ENCODE data around the gene LRIG2. TPM values are rescaled to one million over a fixed set of nuclear protein-coding genes. Genes with fewer than 3 reads are reported as not detected.
"Not testable (repeated sequence)": the region's sequence is repeated elsewhere in the genome, so short reads cannot be mapped to it uniquely, and the experiment has no call there.

Gene LRIG2
- polyA plus RNA-seq, 2 donors, result 2.6 to 3.5 TPM

GRCh38 chr1:113057006-113057405 is 16.0 kb upstream of the LRIG2 start:
- no peaks in the 10 kb centered on the region for H3K36me3 ChIP-seq (ENCODE audit: control insufficient read depth in 2 of 2, insufficient read depth in 2 of 2, low read length in 1 of 2)
- H3K27me3 ChIP-seq (ENCODE audit: control insufficient read depth in 1 of 2, insufficient read depth in 2 of 2, low read length in 2 of 2), result no peaks in the 10 kb centered on the region
- no peaks in the 10 kb centered on the region for H3K9me3 ChIP-seq (ENCODE audit: control insufficient read depth in 2 of 2, insufficient read depth in 1 of 2, low read depth in 1 of 2, low read length in 1 of 2)
- no peak overlapping the region for H3K27ac ChIP-seq (ENCODE audit: low read depth in 2 of 2, low read length in 1 of 2)
- no peaks in the 10 kb centered on the region for H3K4me1 ChIP-seq (ENCODE audit: control insufficient read depth in 2 of 2, insufficient read depth in 2 of 2, low read length in 1 of 2)
- WGBS, 2 donors, result 52 to 67% methylated on average over 2 of the region's 2 CpGs
- no peak overlapping the region for H3K4me3 ChIP-seq (ENCODE audit: low read depth in 1 of 2, low read length in 2 of 2)

DNA sequence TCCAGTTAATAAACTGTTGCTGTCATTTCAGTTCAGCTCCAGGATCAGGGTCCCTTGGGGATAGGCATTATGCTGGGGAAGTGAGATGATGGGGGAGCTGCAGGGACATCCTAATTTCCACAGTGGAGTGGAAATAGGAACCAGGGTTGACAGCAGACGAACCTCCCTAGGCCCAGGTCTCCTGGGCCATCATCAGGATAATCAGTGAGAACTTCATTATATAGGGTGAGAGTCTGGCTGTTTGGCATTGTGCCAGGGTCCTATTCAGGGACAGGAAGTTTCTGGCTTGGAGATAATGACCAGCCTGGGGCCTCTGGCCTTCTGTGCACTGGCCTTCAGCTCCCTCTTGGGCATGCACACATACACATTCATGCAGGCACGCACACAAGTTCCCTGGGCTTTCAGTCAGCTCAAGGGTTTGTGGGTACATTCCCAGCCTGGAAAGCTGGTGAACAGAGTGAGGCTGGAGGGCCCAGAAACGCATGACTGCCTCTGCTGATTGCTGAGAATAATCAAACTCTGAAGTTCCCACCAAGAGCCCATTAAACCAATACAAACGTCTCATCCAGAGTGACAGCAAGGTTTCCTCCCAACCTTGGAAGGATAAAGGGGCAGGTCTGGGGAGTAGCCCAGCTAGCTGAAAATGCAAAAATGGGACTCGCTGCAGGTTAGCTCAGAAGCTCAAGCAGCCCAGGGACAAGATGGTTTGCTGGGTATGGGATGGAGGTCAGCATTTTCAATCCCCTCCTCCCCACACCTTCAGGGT is 13.9 kb upstream of the LRIG2 start:
- no peak overlapping the region for H3K27ac ChIP-seq (ENCODE audit: low read depth in 2 of 2, low read length in 1 of 2)
- H3K27me3 ChIP-seq (ENCODE audit: control insufficient read depth in 1 of 2, insufficient read depth in 2 of 2, low read length in 2 of 2), result no peaks in the 10 kb centered on the region
- H3K4me3 ChIP-seq (ENCODE audit: low read depth in 1 of 2, low read length in 2 of 2), result no peak overlapping the region
- WGBS, 2 donors, result 67 to 74% methylated on average over 5 of the region's 5 CpGs
- H3K36me3 ChIP-seq (ENCODE audit: control insufficient read depth in 2 of 2, insufficient read depth in 2 of 2, low read length in 1 of 2), result no peaks in the 10 kb centered on the region
- no peaks in the 10 kb centered on the region for H3K4me1 ChIP-seq (ENCODE audit: control insufficient read depth in 2 of 2, insufficient read depth in 2 of 2, low read length in 1 of 2)
- H3K9me3 ChIP-seq (ENCODE audit: control insufficient read depth in 2 of 2, insufficient read depth in 1 of 2, low read depth in 1 of 2, low read length in 1 of 2), result no peaks in the 10 kb centered on the region

DNA sequence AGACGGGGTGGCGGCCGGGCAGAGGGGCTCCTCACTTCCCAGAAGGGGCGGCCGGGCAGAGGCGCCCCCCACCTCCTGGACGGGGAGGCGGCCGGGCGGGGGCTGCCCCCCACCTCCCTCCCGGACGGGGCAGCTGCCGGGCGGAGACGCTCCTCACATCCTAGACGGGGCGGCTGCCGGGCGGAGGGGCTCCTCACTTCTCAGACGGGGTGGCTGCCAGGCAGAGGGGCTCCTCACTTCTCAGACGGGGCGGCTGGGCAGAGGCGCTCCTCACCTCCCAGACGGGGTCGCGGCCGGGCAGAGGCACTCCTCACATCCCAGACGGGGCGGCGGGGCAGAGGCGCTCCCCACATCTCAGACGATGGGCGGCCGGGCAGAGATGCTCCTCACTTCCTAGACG is 9.5 kb upstream of the LRIG2 start:
- H3K9me3 ChIP-seq (ENCODE audit: control insufficient read depth in 2 of 2, insufficient read depth in 1 of 2, low read depth in 1 of 2, low read length in 1 of 2); H3K4me3 ChIP-seq (ENCODE audit: low read depth in 1 of 2, low read length in 2 of 2); H3K27me3 ChIP-seq (ENCODE audit: control insufficient read depth in 1 of 2, insufficient read depth in 2 of 2, low read length in 2 of 2); H3K27ac ChIP-seq (ENCODE audit: low read depth in 2 of 2, low read length in 1 of 2); H3K36me3 ChIP-seq (ENCODE audit: control insufficient read depth in 2 of 2, insufficient read depth in 2 of 2, low read length in 1 of 2); H3K4me1 ChIP-seq (ENCODE audit: control insufficient read depth in 2 of 2, insufficient read depth in 2 of 2, low read length in 1 of 2): not testable (repeated sequence)
- WGBS, 2 donors, result 97% methylated on average over 23 to 35 of the region's 35 CpGs

- 46 to 55% methylated on average over 6 of the region's 6 CpGs for WGBS, 2 donors
- Histone ChIP-seq H3K4me3 (ENCODE audit: low read depth in 1 of 2, low read length in 2 of 2) (peak overlapping the region; percentile 68 to 78), H3K27ac (ENCODE audit: low read depth in 2 of 2, low read length in 1 of 2) (peak overlapping the region; percentile 87 to 98), H3K36me3 (ENCODE audit: control insufficient read depth in 2 of 2, insufficient read depth in 2 of 2, low read length in 1 of 2) (no peaks in the 10 kb centered on the region), H3K9me3 (ENCODE audit: control insufficient read depth in 2 of 2, insufficient read depth in 1 of 2, low read depth in 1 of 2, low read length in 1 of 2) (no peaks in the 10 kb centered on the region), H3K4me1 (ENCODE audit: control insufficient read depth in 2 of 2, insufficient read depth in 2 of 2, low read length in 1 of 2) (no peaks in the 10 kb centered on the region), H3K27me3 (ENCODE audit: control insufficient read depth in 1 of 2, insufficient read depth in 2 of 2, low read length in 2 of 2) (no peaks in the 10 kb centered on the region)
These were observed 749 bp upstream of the LRIG2 start for GRCh38 chr1:113072141-113072756.

DNA sequence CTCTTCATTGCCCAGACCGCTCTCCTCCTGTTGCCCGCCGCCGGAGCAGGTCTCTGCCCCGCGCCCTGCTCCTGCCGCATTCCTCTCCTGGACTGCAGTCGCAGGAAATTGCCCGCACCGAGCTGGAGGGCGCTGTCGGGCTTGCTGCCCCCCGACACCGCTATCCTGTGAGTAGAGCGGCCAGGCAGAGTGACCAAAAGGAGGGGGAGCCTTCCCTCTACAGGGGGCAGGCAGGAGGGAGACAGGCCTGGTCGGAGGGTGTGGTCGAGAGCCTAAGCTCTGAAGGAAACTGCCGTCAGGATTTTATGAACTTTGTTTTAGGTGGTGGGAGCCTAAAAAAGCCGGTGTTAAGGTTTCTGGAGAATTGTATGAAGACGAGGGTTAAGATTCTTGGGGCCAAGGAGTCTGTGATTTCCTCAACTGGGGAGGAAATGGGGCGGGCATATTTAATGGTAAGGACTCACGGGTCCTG is 517 bp downstream of the LRIG2 start:
- Histone ChIP-seq H3K9me3 (ENCODE audit: control insufficient read depth in 2 of 2, insufficient read depth in 1 of 2, low read depth in 1 of 2, low read length in 1 of 2) (no peaks in the 10 kb centered on the region), H3K27me3 (ENCODE audit: control insufficient read depth in 1 of 2, insufficient read depth in 2 of 2, low read length in 2 of 2) (no peaks in the 10 kb centered on the region), H3K4me3 (ENCODE audit: low read depth in 1 of 2, low read length in 2 of 2) (peak overlapping the region; percentile 68 to 78), H3K4me1 (ENCODE audit: control insufficient read depth in 2 of 2, insufficient read depth in 2 of 2, low read length in 1 of 2) (no peaks in the 10 kb centered on the region), H3K27ac (ENCODE audit: low read depth in 2 of 2, low read length in 1 of 2) (peak overlapping the region; percentile 87 to 98), H3K36me3 (ENCODE audit: control insufficient read depth in 2 of 2, insufficient read depth in 2 of 2, low read length in 1 of 2) (no peaks in the 10 kb centered on the region)
- 0% methylated on average over 22 of the region's 22 CpGs for WGBS, 2 donors

DNA sequence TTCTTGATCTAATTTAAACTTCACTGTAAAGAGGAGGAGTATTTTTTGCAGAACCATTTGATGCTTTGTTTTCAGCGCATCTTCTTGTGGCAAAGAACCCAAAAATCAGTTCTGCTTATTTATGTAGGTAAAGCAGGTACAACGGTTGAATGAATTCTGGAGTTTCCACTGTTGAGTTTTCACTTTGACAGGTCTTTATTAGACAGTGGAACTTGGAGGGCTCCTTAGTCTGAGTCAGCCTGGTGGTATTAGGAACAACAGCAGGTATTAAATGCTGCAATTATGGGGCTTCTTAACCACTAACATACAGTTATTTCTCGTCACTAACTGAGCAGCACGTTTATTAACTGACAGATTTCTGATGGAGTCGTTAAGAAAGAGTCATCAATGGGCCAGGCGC is 1.2 kb downstream of the LRIG2 start:
- Histone ChIP-seq H3K27ac (ENCODE audit: low read depth in 2 of 2, low read length in 1 of 2) (no peak overlapping the region), H3K36me3 (ENCODE audit: control insufficient read depth in 2 of 2, insufficient read depth in 2 of 2, low read length in 1 of 2) (no peaks in the 10 kb centered on the region), H3K4me1 (ENCODE audit: control insufficient read depth in 2 of 2, insufficient read depth in 2 of 2, low read length in 1 of 2) (no peaks in the 10 kb centered on the region), H3K9me3 (ENCODE audit: control insufficient read depth in 2 of 2, insufficient read depth in 1 of 2, low read depth in 1 of 2, low read length in 1 of 2) (no peaks in the 10 kb centered on the region), H3K4me3 (ENCODE audit: low read depth in 1 of 2, low read length in 2 of 2) (peak overlapping the region in 1 of 2 donors; percentile 78), H3K27me3 (ENCODE audit: control insufficient read depth in 1 of 2, insufficient read depth in 2 of 2, low read length in 2 of 2) (no peaks in the 10 kb centered on the region)
- WGBS, 2 donors, result 47% methylated on average over 6 of the region's 6 CpGs

DNA sequence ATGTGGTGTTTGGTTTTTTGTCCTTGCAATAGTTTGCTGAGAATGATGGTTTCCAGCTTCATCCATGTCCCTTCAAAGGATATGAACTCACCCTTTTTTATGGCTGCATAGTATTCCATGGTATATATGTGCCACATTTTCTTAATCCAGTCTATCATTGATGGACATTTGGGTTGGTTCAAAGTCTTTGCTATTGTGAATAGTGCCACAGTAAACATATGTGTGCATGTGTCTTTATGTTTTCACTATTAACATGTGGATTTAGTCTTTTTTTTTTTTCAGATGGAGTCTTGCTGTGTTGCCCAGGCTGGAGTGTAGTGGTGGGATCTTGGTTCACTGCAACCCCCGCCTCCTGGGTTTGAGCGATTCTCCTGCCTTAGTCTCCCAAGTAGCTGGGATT is 5.0 kb downstream of the LRIG2 start:
- H3K4me3 ChIP-seq (ENCODE audit: low read depth in 1 of 2, low read length in 2 of 2); H3K27ac ChIP-seq (ENCODE audit: low read depth in 2 of 2, low read length in 1 of 2); H3K27me3 ChIP-seq (ENCODE audit: control insufficient read depth in 1 of 2, insufficient read depth in 2 of 2, low read length in 2 of 2); H3K36me3 ChIP-seq (ENCODE audit: control insufficient read depth in 2 of 2, insufficient read depth in 2 of 2, low read length in 1 of 2); H3K9me3 ChIP-seq (ENCODE audit: control insufficient read depth in 2 of 2, insufficient read depth in 1 of 2, low read depth in 1 of 2, low read length in 1 of 2); H3K4me1 ChIP-seq (ENCODE audit: control insufficient read depth in 2 of 2, insufficient read depth in 2 of 2, low read length in 1 of 2): not testable (repeated sequence)
- WGBS, 2 donors, result 97 to 100% methylated on average over 2 of the region's 2 CpGs

DNA sequence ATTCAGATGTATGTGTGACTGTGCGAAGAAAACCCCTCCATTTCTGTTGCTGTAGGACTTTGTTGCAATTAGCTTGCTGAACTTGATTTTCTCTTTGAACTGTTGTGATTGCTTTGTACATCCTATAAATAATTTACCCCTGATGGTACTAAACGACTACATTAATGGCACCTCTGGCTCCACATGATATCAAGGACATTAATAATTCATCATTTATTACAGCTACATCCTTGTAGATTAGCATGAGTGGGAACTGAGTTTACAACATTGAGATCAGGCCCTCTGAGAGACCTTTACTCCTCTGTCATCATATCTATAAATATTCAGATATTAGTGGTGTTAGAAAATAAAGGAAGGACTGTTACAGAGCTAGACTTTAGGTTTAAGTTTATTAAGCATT is 13.5 kb downstream of the LRIG2 start:
- 73 to 75% methylated on average over 2 of the region's 2 CpGs for WGBS, 2 donors
- Histone ChIP-seq H3K27ac (ENCODE audit: low read depth in 2 of 2, low read length in 1 of 2) (no peak overlapping the region), H3K9me3 (ENCODE audit: control insufficient read depth in 2 of 2, insufficient read depth in 1 of 2, low read depth in 1 of 2, low read length in 1 of 2) (no peaks in the 10 kb centered on the region), H3K4me1 (ENCODE audit: control insufficient read depth in 2 of 2, insufficient read depth in 2 of 2, low read length in 1 of 2) (peaks cover 0 to 3% of the 10 kb centered on the region in 2 donors), H3K27me3 (ENCODE audit: control insufficient read depth in 1 of 2, insufficient read depth in 2 of 2, low read length in 2 of 2) (no peaks in the 10 kb centered on the region), H3K36me3 (ENCODE audit: control insufficient read depth in 2 of 2, insufficient read depth in 2 of 2, low read length in 1 of 2) (no peaks in the 10 kb centered on the region), H3K4me3 (ENCODE audit: low read depth in 1 of 2, low read length in 2 of 2) (no peak overlapping the region)

DNA sequence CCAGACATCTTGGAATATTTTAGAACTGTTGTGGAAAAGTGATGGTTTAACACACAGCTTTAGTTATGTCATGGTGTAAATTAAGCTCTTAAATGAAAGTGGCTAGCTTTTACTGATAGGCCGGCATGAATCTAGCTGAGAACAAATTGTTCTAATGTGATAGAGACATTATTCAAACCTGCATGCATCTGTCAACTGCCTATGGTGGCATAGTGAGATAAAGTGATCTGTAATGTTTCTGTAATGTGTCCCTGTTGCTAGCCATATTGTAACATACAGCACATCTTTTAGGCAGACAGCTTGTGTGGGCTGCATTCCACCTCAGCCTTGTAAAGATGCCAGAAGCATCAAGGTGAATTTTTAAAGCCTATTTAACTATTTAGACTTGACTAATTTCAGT is 16.0 kb downstream of the LRIG2 start:
- no peaks in the 10 kb centered on the region for H3K4me1 ChIP-seq (ENCODE audit: control insufficient read depth in 2 of 2, insufficient read depth in 2 of 2, low read length in 1 of 2)
- no peaks in the 10 kb centered on the region for H3K36me3 ChIP-seq (ENCODE audit: control insufficient read depth in 2 of 2, insufficient read depth in 2 of 2, low read length in 1 of 2)
- H3K4me3 ChIP-seq (ENCODE audit: low read depth in 1 of 2, low read length in 2 of 2), result no peak overlapping the region
- H3K27me3 ChIP-seq (ENCODE audit: control insufficient read depth in 1 of 2, insufficient read depth in 2 of 2, low read length in 2 of 2), result no peaks in the 10 kb centered on the region
- H3K27ac ChIP-seq (ENCODE audit: low read depth in 2 of 2, low read length in 1 of 2), result no peak overlapping the region
- no peaks in the 10 kb centered on the region for H3K9me3 ChIP-seq (ENCODE audit: control insufficient read depth in 2 of 2, insufficient read depth in 1 of 2, low read depth in 1 of 2, low read length in 1 of 2)
- WGBS, 2 donors, result 54 to 65% methylated on average over 1 of the region's 1 CpG

DNA sequence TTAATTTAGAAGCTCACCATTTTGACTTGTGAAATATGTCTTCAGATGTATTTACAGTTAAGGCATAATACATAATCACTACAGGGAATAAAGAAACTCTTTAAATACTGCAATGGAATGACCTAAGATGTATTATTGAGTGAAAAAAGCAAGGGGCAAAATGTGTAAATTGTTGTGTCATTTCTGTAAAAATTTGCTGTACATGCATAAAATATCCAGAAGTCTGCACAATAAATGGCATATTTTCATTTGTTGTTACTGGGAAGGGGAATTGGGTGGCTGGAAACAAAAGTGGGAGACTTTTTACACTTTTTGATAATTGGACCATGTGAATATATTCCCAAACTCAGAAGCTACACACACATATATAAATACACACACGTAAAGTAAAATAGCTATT is 17.1 kb downstream of the LRIG2 start:
- Histone ChIP-seq H3K27ac (ENCODE audit: low read depth in 2 of 2, low read length in 1 of 2) (no peak overlapping the region), H3K36me3 (ENCODE audit: control insufficient read depth in 2 of 2, insufficient read depth in 2 of 2, low read length in 1 of 2) (no peaks in the 10 kb centered on the region), H3K9me3 (ENCODE audit: control insufficient read depth in 2 of 2, insufficient read depth in 1 of 2, low read depth in 1 of 2, low read length in 1 of 2) (no peaks in the 10 kb centered on the region), H3K4me3 (ENCODE audit: low read depth in 1 of 2, low read length in 2 of 2) (no peak overlapping the region), H3K4me1 (ENCODE audit: control insufficient read depth in 2 of 2, insufficient read depth in 2 of 2, low read length in 1 of 2) (no peaks in the 10 kb centered on the region), H3K27me3 (ENCODE audit: control insufficient read depth in 1 of 2, insufficient read depth in 2 of 2, low read length in 2 of 2) (no peaks in the 10 kb centered on the region)
- 94 to 100% methylated on average over 1 of the region's 1 CpG for WGBS, 2 donors
